ENCODE results near the gene NRG2.
A peak's percentile ranks its signal among the peaks of the same experiment; 100 is the strongest.

NRG2 gene

DNA sequence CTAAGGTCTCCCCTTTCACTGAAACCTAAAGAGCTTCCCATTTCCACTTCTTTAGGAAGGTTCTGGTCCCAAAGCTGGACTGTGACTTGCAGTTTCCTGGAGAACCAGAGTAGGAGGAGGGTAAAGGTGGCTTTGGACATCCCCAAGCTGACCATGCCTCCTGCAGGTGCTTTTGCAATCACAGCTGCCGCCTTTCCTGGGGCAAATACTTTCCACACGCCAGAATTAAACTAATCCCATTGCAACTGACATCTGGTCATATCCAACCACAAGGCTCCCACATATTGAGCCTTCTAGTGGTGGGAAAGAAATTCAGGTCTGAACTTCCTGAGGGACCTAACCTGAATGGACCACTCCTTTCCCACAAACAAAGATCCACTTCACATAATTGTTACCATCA is 92.7 kb downstream of the NRG2 start:
- no peak for DNase-seq

DNA sequence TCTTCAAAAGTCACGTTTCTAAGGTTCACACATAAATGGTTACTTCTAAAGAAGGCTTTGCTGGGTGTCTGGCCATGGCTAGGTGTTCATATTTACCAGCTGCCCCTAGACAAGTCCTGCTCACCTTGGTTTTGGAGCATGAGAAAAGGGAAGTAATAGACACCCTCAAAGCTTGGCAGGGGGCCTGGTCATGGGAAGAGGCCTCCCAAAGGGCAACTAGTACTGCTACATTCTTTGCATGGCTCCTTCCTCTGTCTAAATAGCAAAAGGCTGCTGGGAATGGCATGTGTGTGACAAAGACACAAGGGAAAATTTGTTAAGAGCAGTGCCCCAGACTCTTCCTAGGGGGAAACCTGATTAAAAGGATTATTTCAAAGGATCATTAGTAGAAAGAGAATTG is 93.4 kb downstream of the NRG2 start:
- DNase-seq = peak in 1 of 56 donors; percentile 21

DNA sequence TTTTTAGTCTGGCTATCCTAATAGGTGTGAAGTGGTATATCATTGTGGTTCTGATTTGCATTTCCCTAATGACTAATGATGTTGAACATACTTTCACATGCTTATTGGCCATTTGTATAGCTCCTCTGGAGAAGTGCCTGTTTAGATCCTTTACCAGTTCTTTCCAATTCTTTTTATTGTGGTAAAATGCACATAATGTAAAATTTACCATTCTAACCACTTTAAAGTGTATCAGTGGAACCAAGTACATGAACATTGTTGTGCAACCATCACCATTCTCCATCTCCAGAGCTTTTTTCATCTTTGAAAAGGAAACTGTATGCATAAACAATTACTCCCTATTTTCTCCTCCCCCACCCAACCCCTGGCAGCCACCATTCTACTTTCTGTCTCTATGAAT is 95.4 kb downstream of the NRG2 start:
- no peak for DNase-seq

DNA sequence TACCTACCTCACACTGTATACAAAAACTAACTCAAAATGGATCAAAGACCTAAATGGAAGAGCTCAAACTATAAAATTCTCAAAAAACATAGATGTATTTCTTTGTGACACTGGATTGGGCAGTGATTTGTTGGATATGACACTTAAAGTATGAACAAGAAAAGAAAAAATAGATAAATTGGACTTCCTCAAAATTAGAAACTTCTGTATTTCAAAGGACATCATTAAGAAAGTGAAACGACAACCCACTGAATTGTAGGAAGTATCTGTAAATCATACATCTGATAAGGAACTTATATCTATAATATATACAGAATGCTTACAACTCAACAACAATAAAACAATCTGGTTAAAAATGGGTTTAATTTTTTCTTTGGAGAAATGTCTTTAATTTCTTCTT is 96.7 kb downstream of the NRG2 start:
- DNase-seq = no peak

DNA sequence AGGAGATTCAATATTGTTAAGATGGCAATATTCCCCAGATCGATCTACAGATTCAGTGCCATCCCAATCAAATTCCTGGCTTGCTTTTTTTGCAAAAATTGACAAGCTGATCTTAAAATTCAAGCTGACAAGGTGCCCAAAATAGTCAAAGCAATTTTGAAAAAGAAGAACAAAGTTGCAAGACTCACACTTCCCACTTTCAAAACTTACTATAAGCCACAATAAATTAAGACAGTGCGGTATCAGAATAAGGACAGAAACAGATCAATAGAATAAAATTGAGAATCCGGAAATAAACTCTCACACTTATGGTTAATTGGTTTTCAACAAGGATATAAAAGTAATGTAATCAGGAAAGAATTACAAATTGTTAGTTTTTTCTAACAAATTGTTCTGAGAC is 97.1 kb downstream of the NRG2 start:
- no peak for DNase-seq

DNA sequence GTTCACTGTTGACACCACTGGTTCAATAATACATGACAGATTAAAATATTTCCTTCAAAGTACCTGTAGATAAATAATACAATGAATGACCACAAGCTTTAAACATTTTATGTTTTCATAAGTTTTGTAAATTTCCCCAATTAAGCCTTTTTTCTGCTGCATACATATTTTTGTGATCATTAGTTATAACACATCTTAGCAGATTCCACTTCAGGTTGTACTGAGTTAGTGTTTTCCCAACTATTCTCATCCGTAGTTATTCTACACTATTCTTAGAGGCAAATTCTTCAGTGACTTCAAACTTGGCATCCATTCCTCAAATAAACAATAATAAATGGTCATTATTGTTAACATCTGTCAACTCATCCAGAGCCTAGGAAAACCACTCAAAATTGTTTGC is 100.9 kb downstream of the NRG2 start:
- DNase-seq = no peak

DNA sequence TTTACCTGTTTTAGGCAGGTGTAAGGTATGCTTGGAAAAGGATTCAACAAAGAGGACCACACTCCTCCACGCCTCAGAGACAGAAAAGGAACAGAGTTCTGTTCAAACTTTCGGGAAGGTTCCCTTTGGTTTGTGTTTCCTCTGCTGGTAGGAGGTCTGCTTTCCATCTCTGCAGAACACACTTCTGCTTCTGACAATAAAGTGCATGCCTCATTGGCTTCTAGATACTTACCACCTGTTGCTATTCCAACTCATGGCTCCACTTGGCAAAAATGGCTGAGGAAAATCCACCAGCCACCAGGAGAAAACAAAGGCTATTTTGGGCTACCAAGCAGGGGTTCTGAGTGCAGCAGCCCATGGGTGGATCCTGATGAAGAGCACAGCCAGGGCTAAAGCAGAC is 112.7 kb downstream of the NRG2 start:
- DNase-seq = no peak

DNA sequence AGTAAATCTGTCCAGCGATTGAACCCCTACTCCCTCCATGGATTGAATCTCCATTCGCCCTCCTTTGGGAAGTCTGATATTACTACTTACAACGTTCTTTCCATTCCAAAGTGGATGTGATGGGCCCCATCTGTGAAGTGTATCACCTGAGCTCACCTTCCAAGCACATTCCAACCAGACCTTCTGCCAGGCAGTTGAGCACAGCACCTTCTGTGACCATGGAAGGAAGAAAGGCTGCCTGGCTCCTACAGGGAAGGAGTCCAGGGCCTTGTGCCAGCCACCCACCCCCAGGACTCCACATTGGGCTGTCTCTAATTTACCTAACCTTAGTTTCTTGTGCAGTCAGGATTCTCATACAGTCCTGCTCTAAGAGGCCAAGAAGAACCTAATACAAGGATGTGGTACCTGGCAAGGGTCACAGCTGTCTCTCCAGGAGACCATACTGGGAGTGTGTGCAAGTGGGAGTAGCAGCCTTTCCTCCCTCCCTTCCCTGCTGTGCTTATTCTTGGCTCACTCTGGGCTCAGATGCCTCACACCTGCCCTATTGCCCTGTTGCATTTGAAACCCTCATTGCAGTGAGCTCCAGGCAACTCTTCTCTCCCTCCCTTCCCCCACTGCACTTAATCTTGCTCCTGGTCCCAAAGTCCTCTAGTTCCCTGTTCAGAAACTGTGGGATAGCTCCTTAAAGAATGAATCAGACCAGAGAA is 116.1 kb downstream of the NRG2 start:
- no peak for DNase-seq

DNA sequence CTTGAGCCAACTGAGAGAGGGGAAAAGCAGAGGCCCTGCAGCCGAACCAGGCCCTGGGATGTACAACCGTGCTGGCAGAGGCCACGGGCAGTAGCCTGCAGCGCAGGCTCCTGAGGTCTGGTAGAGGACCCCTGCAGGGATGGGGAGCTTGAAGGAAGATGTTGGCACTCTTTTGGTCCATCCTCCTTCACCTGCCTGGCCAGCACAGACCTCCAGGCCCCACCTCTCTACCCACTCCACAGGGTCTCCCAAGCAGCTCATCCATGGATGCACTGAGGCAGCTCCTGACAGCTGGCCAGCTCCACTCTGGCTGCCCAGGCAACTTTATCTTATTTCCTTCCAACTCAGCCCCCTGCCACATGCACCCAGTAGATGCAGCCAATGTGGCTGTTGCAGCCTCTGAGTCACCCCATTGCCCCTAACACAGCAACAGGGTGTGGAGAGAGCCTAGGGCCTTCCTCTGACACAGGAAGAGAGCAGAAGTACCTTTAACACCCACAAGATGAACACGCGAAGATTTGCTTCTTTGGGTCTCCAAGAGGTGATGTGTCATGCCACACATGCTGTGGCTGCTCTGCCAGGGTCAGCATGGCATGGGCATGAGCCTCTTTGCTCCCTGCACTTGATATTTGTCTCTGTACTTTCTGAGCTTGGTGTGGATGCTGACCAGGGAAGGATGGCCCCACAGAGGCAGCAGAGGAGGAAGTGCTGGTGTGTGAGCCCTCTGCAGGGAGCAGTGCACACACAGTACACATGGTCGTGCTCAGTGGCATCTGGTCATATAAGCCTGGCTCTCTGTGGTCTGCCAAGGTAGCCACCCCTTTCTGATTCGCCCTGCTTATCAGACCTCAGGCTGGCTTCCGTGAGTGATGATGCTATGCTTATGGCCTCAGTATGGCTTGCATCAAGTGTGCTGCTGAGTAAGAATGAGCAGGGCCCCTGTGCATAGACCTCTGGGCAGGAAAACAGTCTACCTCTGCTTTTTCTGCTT is 117.2 kb downstream of the NRG2 start:
- DNase-seq = no peak

DNA sequence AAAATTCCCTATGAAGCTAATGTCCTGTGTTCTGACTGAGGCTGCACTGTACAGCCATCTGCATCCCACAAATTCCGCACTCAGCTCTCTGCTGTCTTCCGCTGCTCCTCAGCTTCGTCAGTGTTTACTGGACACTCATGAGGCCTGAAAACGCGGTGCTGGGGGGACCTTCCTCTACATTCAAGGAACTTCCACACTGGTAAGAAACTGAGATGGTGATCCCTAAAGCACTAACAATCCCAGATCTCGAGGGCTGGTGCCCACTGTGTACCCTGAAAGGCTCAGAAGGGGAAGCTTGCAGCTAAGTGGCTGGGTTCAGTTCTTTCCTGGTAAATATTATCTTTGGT is 117.9 kb downstream of the NRG2 start:
- no peak for DNase-seq

DNA sequence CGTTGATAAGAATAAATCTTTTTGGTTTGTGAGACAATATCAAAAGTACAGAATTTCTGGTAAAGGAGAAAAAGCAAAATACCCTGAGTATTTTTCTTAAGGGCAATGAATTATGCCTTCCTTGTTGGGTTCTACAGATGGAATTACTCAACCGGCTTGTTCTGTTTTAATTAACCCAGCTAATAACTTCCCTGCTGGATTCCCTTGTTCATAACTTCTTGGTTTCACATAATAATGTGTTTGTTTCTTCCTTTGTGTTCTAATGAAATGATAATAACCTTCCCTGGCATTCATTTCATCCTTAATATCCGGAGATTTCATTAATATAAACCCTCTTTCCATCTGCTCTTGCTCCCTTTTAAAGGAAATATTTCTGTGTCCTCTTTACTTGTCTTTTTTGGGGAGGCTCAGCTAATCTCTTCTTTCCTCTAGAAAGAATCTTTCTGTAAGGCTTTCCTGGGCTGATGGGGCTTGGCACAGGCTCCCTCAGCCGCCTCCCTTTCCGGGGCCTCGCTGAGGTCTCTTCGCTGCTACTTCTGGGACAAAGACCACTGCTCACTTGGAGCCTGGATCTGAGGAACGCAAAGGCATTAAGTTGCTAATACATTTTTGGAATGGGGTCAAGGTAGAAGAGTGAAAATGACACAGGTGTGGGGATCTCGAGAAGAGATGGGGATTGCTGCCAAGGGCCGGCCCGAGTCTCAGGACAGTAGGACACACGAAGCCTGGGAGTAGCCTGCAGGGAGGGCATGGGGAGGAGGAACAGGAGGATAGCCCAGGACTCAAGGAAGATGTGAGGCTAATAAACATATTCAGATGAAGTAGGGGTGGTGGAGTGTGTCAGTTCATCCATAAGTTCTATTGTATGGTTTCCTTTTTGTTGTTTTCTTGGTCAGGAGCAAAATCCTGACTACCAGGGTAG is 118.5 kb downstream of the NRG2 start:
- DNase-seq = no peak

DNA sequence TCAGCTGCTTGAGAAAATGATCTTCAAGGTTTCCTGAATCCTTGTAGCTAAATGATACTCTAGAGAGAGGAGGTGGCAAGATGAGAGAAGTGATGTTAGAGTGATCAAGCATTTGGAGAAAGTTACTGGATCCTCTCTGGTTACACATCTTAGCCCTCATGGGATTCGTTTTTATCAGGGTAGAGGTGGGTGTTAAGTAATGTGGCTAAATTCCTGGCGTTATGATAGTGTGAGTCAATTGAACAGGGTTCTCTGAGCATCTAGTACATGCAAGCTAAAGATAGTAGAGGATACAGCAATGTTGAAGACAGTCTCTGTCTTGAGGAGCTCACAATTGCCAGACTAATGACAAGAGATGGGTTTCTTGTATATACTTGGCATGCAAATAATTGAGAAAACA is 123.8 kb downstream of the NRG2 start:
- no peak for DNase-seq

DNA sequence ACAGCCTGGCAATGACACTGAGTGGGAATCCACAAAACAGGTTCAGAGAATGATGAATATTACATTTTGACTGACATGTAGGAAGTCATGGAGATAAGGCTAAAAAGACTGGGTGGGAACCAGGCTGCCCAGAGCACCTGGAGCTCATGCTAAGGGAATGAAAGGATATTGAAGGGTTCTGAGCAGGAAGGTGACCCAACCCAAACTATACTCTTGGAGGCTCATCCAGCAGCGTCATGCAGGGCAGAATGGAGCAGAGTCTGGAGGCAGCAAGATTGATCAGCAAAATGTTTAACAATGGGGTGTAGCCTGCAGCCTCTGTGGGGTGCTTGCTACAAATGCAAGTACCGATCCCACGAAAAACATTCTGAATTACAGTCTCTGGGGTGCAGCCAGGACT is 127.3 kb downstream of the NRG2 start:
- no peak for DNase-seq

DNA sequence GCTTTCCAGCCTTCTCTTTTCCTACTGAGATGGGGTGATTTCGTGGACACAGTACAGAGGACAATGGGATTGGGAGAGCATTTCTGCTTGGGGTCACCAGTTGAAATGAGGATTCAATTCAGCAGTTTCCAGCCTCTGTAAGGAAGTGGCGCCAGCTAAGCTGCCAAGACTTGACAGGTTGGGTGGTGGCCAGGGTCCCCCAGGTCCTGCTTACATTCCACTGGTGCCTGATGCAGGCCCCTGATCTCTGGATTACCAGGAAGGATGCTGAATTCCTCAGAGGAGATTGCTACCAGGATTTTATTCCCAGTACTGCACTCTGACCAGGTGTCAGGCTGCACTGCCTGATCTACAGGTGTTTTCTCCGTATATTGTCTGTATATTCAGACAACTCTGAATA is 127.8 kb downstream of the NRG2 start:
- DNase-seq = no peak

DNA sequence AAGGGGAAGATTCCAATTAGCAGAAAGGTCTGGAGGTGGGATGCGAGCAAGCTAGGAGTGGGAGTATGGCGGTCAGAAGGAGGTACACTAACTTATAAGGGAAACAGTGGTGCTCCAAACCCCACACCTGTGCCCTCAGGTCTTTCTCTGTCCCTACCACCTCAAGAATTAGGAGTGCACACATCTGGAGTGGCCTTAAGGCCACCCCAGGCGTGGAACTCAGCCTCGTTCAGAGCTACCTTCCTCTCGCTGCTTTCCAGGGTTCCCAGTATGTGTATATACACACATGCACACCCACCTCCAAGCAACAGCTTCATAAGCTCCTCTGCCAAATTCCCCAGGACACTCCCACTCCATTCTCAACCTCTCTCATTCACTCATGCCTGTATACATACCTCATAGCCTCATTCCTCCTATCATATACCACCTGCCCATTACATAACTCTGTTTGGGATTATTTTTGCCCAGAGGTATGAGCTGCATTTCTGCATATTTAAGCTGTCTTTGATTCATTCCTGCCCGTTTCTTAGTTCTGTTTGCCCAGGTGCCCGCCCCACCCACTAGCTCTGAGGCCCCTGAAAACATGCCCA is 128.8 kb downstream of the NRG2 start:
- DNase-seq = no peak

DNA sequence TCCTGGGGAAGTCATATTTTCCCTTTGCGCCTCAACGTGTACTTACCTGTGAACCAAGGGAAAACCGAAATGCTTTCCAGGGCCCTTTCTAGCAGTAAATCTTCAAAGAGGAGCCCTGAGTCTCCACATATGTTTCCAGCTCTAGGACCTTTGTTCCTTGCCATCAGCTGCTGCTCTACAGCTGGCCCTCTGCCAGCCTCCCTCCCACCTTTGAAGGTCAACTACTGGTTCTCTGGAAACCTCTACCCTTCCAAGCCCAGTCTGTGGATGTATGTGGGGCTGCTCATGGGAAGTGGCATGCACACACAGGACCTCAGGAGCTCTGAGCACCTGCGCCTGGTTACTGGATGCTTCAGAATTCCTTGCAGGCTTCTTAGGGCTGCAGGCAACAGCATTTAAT is 130.3 kb downstream of the NRG2 start:
- DNase-seq = no peak

DNA sequence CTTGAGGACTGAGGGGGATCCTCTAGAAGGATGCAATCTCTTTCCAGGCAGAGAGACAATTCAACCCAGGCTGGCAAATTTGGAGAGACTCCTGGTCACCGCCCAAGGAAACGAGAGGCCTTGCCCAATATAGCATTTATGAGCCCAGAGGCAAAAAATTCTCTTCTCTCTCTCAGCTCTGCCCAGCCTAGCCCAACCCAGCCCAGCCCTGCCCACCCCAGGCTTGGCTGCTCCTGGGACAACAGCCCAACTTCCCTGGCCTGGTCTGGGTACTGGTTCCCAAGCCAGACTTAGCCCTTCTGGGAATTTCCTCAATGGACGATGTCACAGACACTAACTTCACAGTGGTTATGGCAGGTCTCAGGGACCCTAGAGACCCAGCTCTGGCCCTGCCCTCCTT is 130.9 kb downstream of the NRG2 start:
- no peak for DNase-seq

DNA sequence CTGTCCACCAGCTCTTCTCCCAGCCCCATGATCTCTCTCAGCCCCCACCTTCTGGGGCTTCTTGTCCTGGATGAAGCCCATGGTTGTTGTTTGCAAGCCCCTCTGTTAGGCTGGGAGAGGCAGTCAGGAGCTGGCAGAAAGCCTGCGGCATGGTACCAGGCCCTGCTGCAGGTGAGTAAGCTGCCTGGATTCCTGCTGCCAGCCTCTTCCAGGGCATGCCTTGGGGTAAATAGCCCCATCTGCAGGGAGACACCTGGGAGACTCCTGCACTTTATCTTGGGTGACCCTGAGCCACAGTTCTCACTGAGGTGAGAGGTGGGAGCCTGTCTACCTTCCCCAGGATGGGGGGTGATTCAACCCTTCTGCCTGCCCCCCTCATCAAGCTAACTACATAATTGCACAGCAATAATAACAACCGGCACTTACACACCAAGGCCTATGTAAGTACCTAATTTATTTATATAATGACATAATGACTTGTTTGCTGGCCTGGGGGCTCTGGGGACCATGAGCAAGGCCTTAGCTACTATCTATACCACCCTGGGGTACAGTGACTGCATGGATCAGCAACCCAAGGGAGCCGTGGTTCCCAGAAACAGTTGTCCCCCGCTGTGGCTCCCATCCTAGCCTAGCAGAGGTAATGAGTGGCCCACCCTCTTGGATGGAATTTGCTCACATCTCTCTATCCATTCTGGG is 131.5 kb downstream of the NRG2 start:
- no peak for DNase-seq

DNA sequence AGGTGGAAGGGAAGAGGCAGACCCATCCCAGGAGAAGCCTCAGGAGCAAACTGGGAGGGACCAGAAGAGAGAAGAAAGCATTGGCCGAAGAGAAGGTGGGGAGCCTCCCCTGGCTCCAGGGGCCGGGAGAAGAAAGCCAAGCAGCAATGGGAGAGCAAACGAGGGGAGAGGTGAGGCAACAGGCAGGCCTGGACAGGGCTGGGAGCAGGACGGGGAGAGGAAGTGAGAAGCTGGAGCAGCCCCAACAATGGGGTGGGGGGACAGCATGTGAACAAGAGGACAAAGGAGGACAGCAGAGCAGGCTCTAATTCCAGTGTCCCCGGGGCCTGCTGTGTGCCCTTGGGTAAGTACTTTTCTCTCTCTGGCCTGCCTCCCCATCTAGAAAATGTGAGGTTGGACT is 132.2 kb downstream of the NRG2 start:
- DNase-seq = no peak

DNA sequence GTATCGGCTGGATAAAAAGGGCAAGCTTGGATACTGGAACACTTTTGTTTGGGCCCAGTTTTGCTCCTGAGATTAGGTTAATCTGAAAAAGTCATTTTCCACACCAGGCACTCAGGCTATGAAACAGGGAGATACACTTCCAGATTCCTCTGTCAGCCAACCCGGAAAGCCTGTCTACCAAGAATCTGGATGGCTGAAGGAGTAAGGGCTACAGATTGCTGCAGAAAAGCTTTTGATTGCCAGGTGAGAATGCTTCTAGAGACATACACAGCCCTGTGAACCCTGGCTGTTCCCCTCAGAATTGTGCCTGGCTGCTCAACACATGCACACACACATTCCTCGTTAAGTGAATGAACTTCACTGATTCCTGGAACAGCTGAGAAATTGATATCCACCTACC is 133.1 kb downstream of the NRG2 start:
- DNase-seq = no peak

DNA sequence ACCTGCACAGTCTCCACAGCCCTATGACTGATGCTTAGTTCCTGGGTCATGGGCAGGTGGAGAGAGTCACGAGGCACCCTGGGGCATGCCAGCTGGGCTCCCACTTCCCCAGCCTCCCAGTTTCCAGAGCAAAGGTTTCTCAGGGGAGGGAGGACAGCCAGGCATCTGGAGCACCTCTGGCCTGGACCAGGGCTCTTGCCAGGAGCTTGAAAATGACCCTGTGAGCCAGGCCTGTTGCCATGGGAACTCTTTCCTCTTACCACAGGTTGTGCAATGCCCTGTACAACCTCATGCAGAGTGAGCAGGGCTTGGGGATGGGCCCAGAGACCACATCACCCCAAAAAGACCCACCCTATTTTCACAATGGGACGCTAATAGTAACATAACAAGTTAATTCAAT is 134.3 kb downstream of the NRG2 start:
- DNase-seq = no peak
